GM21423 (cell line): Measurements from ENCODE around the gene EPB41L3.
"Not testable (repeated sequence)": the region's sequence is repeated elsewhere in the genome, so short reads cannot be mapped to it uniquely, and the experiment has no call there.

Source experiments
- ATAC-seq: cut with Tn5 transposase; IDR thresholded peaks from one replicate; pipeline ENCODE4 v1.9.1; 2021; ENCODE audit warnings: mild to moderate bottlenecking, moderate library complexity; ENCODE audit not compliant: unreplicated experiment

EPB41L3 gene

DNA sequence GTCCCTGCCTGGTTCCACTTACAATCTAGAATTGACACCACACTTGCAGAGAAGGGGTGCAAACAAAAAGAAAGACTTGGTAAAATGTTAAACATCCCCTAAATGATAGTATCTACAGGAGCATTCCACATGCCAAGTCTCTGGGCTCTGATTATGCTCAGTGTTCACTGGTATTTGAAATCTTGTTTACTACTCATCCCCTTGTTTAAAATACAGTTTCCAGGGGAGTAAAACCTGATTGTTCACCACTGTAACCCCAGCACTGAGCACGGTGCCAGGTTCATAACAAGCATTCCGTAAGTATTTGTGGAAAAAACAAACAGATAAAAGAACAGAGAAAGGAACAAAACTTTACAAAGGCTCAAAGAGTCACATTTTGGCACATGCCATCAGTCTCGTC, 11.7 kb downstream of the EPB41L3 start:
- no peak for ATAC-seq

GRCh38 chr18:5530629-5531178, 13.1 kb downstream of the EPB41L3 start:
- ATAC-seq = no peak

DNA sequence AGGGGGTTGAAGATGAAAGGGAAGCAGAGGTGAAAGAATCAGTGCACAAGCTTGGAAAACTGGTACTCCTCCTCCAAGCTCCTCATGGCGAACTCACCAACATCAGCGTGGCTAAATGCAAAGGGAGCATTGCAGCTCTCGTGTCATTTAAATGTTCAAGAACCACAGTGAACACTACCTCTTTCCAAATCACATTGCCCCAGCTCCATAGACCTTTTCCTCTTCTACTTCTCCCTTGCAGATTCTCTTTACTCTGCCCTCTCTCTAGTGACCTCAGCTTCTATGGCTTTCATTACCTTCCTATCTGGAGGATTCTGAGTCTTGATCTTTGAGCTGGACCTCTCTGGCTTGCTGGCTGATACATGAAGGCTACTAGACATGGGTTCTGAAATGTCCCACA, 14.3 kb downstream of the EPB41L3 start:
- no peak for ATAC-seq

- no peak for ATAC-seq
Measured at GRCh38 chr18:5527603-5528002, 16.2 kb downstream of the EPB41L3 start.

- no peak for ATAC-seq
Measured at GRCh38 chr18:5524660-5525059, 19.1 kb downstream of the EPB41L3 start.

GRCh38 chr18:5521000-5521399, 22.8 kb downstream of the EPB41L3 start:
- ATAC-seq = no peak

GRCh38 chr18:5520464-5520863, 23.3 kb downstream of the EPB41L3 start:
- no peak for ATAC-seq

DNA sequence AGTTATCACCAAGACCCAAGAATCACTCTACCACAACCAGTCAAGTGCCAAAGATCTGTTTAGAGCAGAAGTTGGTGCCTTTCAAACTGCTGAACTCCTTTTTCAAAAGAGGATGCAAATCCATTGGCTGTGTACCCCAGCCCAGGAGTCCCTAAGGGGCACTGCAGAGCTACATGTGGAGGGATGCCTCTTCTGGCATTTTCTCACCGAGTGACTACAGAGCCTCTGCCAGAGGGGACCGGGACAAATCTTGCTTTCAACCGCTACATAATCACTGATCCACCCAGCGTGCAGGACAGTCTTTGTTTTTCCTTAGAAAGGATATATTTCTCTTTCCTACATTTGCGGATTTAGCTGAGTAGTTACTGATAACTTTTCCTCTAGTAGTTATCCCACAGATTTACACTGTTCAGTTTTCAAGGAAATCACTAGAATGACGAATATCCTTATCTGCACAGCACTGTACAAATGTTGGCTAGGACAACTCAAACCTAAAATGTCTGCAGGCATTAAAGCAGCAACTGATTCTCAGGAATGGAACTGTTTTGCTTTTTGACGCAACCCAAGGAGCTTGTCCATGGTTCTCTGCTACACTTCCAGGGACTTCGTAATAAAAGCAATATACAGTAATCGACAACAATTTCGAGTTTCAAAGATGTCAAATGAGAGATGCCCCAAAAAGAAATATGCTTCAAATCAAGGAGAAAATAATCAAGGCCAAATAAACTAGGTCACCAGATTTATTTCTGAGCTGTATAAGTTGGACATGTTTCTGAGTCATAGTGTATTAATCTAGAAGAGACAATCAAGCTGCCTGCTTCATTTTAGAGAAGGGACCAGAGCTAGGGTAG, 24.1 kb downstream of the EPB41L3 start:
- no peak for ATAC-seq

- no peak for ATAC-seq
Measured at GRCh38 chr18:5518899-5519371, 24.9 kb downstream of the EPB41L3 start.

DNA sequence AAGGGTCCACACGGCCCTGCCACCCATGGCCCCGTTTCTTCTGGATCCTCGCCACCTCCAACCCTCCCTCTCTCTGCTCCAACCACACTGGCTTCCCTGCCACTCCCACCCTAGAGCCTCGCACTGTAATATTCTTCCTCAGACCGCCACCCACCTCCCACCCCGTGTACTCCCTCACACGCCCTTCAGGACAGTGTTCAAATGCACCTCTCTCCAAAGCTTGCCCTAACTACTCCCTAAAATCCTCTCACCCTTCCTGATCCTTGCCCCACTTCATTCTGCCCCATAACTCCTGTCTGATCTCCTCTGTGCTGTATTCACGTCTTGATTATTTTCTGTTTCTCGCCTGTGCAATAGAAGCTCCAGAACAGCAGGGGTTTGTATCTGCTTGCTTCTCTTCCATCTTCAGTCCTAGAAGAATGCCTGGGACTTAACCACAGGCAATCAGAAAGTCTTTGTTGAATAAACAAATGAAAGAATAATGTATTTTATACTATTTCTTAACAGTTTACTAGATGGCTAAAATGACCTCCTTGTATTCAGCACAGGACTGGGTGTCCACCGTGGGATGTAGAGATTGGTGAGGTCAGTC, 25.5 kb downstream of the EPB41L3 start:
- ATAC-seq = no peak

GRCh38 chr18:5516841-5517240, 27.0 kb downstream of the EPB41L3 start:
- no peak for ATAC-seq

DNA sequence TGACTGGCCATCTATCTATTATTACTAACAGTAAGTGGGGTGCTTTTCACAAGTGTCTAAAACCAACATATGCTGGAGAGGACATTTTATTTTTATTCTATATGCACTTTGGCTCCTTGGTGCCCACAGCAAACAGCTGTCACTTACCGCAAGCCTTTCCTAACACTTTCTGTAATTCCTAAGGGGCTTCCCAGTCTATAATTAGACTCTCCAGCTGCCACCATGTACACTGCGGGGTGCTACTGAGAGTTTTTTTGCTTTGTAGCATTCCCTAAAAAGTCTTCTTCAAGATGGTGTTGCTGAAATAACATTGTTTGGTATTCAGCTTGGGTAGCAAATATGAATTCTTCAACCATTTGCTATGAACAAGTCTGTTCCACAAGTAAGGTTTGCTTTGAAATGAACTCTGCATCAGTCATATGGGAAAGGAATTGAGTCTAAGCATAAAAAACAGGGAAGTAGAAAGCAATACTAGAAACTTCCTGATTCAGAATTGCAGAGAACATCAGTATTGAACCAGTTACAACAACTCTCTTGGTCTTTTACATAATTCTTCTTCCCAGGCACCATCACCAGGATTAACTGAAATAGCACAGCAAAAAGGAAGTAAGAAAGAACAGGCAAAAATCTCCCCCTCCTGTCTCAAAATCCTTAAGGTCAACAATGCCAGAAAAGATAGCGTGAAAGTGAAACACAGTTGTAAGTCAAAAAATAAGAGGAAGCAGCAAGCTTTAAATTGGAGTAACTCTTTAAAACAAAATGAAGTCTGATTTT, 28.6 kb downstream of the EPB41L3 start:
- ATAC-seq = no peak

GRCh38 chr18:5513947-5514346, 29.9 kb downstream of the EPB41L3 start:
- ATAC-seq = no peak

- no peak for ATAC-seq
Measured at GRCh38 chr18:5512176-5512575, 31.6 kb downstream of the EPB41L3 start.

DNA sequence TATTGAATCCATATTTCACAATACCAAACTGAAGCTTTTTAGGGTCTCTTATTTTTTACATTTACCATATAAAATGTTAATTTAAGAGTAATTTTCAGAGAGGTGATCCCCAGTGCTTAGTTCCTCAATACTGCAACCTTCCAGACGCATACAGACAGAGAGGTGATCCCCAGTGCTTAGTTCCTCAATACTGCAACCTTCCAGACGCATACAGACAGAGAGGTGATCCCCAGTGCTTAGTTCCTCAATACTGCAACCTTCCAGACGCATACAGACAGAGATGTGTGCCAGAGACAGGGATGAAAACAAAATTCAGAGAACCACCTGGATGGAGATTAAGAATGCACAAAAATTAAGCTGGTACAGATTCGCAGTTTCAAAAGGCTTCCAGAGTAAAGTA, 32.3 kb downstream of the EPB41L3 start:
- ATAC-seq = not testable (repeated sequence)

DNA sequence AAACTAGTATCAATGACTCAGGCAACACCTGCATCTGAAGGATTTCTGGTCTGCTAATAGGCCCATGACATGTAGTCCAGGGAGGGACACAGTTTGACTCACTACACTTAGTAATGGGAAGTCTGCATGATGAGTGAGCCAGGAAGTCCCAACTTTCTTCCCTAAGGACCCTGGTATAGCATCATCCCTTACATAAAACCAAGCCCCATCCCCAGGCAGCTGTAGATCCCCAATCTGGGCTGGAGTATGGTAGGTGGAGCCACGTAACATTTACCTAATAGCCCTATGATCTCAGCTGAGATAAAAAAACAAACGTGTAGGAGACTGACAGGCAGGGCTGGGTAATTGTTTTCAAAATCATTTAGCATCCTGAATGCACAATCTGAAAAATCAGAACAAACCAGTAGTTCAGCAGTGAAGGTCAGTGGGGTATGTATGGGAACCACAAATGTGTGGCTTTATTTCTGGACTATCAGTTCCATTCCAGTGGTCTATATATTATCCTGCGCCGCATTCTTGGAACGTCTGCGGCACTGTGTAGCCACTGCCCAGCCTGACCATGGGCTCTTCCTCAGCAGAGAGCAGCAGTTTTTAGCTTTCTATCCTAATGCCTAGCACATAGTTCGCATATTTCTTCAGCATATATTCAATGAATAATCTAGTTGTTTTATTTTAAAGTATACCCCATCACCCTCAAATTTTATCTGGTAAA, 33.5 kb downstream of the EPB41L3 start:
- ATAC-seq = no peak

DNA sequence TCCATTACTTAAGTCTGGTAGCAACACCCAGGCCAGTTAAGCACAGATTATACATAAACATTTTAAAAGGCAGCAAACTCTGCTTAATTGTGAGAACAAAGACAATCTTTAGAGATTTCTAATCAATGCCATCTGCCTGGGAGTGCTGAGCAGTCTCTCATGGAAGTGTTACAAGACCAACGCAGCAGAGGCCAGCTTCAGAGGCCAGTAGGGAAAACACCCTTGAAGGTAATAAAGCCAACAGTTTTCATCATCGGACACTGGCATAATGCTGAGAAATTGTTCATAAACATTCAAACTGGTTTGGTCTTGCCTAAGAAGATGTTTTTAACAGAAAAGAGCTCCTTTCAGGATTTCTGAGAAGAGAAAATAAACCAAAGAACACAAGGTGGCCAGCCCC, 35.0 kb downstream of the EPB41L3 start:
- no peak for ATAC-seq

DNA sequence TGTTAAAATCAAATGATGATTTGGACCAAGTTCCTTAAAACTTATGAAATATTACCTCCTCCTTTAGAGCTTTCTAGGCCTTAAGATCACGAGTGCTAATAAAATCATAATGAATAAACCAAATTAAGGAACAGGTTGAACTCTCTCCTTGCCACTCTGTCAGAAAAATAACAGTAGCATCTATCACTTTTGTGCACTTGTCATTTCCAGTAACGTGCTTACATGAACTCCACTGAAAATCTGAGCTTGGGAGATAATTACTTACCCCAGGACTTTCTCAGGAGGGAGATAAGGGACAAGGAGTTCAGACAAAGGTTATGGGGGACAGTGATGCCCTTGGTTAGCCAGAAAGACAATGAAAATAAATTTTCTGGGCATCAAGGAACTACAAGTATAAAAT, 36.0 kb downstream of the EPB41L3 start:
- no peak for ATAC-seq

- no peak for ATAC-seq
Measured at GRCh38 chr18:5506174-5506573, 37.6 kb downstream of the EPB41L3 start.

DNA sequence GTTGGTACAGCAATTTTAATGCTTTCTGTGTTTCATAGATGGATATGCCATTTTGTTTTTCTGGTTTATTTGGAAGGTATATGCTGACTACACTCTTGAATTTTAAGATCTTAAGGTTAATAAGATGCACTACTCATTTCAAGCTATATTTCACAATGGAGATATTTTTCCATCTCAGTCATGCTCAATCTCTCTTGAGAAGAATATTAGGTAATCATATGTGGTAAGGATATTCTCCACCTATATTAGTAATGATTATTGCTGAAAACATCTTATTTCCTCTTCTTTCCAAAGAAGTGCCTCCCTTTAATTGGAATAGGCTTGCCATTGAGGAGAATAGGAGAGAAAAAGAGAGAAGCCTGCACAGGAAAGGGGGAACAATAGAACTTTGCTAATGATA, 40.1 kb downstream of the EPB41L3 start:
- no peak for ATAC-seq
